Hepatocyte (in vitro differentiated cells): ENCODE measurements around the gene EFNA2.

Source experiments
- CTCF ChIP-seq: fragments of 200-600 bp; sonication (generic); IDR thresholded peaks from 2 replicates; pipeline ENCODE4 v1.5.1; 2016; ENCODE audit warnings: antibody characterized with exemption, mild to moderate bottlenecking; ENCODE audit not compliant: poor library complexity
- EZH2 ChIP-seq: fragments of 200-600 bp; sonication (generic); IDR thresholded peaks from 2 replicates; pipeline ENCODE4 v1.6.1; 2016; ENCODE audit warnings: antibody characterized with exemption, mild to moderate bottlenecking, borderline replicate concordance
- EZH2phosphoT487 ChIP-seq: fragments of 200-600 bp; sonication (generic); IDR thresholded peaks from one replicate; pipeline ENCODE4 v1.6.1; 2018; ENCODE audit warnings: antibody characterized with exemption, mild to moderate bottlenecking, low read depth, moderate library complexity; ENCODE audit not compliant: unreplicated experiment, severe bottlenecking

GRCh38 chr19:1281569-1282287, 3.9 kb upstream of the EFNA2 start:
- TF ChIP-seq CTCF (no peak), EZH2phosphoT487 (no peak), EZH2 (no peak)
